Measurements from ENCODE around the gene C2CD2.
"Not testable (repeated sequence)": the region's sequence is repeated elsewhere in the genome, so short reads cannot be mapped to it uniquely, and the experiment has no call there.

Gene C2CD2

DNA sequence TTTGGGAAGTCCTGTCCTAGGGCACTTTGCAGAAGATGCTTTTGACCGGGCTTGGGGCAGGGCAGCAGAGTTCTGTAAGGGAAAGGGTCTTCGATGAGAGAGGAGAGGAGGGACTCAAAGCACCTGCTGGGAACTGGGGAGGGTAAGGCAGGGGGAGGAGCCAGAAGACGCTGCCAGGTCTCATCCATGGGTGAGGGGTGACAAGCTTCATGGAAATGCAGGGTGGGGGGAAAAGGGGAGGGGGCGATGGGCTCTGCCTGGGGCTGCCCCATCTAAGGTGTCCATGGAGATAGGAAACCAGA is 20.9 kb upstream of the C2CD2 start:
- DNase-seq (ENCODE audit: low spot score), result no peak

DNA sequence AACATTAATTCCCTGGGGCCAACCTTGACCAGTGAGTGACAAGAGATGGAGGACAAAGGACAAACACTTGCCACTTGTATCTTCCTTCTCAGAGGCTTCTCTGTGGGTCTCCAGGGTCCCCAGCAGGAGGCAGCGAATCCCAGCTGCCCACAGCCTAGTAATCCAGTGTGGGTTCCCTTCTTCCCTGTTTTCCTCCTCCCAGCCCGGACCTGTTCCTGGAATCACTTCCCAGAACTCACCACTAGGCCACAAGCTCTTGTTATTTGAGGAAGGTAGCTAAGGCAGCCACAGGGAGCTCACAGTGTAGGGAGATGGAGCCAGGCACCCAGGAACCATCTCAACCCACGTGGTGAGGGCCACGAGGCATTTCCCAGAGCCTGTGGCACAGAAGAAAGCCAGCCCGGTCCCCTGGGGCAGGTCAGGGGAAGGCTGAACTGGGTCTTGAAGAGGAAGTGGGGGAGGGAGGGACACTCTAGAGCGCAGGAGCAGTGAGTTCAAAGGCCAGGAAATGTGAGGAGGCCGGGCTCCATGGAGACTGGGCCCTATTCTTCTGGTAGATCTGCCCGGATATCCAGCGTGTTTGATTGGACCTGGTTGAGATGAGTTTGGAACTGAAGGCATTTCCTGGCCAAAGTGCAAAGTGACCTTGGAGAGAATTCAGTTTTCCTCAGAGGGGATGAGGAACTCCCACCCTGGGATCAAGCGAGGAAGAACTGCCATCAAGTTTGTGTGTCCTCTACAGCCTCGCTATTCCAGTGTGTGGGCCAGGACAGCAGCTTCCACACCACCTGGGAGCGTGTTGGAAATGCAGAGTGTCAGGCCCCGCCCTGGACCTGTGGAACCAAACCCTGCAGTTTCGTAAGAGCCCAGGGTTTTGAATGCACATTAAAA is 20.3 kb upstream of the C2CD2 start:
- DNase-seq (ENCODE audit: low spot score), result no peak

DNA sequence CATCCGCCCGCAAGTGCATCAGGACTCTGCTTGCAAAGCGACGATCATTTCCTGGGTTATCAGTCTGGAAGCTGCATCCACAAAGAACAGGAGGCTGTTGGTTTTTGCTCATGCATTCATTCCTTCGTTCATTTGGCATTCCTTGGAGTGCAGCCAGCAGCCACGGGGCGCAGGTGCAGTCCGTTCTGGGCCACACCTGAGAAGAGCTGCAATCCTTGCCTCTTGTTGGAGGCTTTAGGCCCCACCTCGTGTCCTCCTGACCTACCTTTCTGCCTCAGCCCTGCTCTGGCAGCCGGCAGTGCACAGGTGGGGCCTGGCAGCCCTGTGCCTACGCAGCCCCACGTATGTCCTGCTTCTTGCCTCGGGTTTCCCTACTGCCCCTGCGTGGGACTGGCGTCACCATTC is 19.6 kb upstream of the C2CD2 start:
- DNase-seq (ENCODE audit: low spot score), result no peak

DNA sequence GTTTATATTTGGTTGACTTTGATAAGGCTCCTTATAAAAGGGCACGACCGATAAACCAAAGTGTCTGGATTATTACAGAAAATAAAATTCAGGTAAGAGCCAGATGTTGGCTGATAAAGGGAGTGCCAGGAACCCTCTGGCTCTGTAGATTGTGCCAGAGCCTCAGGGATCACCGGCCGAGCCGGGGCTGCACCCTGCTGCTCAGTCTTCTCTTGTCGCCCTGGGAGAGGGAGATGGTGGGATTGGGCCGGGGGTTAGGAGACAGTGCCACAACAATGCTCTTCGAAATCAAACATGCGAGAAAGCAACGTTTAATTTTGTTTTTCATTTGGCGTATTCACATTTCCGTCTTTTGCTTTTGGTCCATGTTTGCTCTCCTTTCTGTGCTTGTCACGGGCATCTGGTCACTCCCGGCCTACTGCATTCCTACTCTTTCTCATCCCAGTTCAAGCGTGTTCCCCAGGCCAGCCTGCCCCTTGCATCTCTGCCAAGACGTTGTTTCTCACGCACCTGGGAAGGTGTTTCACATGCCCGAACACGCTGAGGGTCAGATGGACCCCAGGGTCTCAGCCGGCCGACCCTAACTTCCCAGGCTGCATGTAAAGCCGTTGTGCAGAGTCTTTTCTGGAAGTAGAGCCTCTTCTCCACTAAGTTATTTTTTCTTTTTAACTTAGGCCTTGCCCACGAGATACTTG is 18.8 kb upstream of the C2CD2 start:
- DNase-seq (ENCODE audit: low spot score), result no peak

DNA sequence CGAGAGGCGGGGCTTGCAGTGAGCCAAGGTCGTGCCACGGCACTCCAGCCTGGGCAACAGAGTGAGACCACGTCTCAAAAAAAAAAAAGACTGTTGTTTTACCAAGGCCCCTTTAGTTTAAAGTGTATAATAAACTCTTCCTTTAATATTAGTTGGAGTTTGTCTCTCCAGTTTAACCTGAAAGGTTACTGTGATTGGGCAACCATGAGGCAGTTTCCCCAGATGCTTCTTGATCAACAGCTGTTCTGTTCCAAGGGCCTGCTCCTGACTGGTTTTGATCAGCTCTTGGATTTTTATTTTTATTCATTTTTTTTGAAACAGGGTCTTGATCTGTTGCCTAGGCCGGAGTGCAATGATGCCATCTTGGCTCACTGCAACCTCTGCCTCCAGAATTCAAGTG is 18.1 kb upstream of the C2CD2 start:
- DNase-seq (ENCODE audit: low spot score), result no peak

DNA sequence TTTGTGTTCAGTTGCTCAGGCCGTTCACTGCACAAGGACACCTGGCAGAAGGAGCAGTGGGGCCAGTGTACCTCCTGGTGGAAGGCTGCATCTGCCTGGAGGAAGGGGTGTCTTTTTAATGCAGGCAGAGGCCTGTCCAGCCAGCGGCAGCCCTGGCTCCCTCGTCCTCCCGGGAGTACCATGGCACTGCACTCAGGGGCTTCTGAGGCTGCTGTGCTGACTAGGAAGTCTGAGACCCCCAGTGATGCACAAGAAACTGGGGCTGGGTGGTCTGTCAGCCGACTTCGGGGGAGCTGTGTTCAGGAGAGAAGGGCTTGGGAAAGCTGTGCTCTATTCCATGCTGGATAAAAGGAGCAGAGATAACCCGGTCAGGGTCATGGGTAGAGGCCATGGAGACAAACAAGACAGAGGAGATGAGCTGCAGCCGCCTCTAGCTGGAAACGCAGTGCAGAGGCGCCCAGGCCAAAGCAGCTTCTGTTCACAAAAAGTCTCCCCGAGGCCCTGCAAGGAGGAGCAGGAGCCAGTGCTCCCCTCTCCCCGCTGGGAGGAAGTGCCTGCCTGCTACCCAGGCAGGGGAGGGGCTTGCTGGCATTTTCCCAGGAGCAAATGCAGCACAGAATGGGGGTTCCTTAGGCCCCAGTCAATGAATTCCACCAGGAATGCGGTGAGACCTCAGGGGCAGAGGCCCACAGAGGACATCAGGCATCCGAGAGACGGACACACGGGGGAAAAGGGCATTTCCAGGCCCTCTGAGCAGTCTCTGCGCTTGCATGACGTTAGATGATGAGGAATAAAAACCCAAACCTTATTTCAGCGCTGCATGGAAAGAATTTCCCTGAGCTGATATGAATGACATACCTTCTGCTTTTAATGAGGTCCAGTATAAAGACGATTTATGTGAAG is 17.2 kb upstream of the C2CD2 start:
- DNase-seq (ENCODE audit: low spot score), result no peak

DNA sequence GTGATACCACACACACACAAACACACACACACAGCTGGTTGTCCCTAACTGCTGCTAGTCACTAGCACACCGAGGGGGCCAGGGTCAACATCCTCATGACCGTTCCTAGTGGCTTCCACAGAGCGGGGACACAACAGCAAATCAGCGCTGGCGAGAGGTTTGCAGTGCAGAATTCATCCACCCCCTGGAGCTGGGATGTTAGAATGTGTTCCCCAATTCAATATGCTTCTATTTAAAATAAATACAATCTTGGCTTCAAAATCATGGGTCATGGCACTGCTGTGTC is 16.2 kb upstream of the C2CD2 start:
- no peak for DNase-seq (ENCODE audit: low spot score)

DNA sequence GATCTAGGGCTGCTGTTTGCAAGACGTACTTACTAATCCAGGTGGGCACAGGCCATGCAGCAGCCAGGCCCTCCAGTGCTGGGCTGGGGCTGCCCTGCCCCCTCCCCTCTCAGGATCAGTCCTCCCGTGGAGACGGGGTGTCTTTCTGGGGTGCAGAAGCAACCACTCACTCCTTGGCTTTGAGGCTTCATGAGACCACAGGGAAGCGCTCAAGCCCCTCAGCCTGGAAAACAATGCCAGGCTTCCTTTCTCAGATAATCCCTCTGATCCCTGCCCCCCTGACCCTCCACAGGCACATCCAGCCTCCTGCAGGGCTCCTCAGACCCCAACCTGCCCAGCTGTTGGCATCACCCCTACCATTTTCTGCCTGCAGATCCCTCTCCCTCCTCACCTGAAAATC is 13.9 kb upstream of the C2CD2 start:
- no peak for DNase-seq (ENCODE audit: low spot score)

DNA sequence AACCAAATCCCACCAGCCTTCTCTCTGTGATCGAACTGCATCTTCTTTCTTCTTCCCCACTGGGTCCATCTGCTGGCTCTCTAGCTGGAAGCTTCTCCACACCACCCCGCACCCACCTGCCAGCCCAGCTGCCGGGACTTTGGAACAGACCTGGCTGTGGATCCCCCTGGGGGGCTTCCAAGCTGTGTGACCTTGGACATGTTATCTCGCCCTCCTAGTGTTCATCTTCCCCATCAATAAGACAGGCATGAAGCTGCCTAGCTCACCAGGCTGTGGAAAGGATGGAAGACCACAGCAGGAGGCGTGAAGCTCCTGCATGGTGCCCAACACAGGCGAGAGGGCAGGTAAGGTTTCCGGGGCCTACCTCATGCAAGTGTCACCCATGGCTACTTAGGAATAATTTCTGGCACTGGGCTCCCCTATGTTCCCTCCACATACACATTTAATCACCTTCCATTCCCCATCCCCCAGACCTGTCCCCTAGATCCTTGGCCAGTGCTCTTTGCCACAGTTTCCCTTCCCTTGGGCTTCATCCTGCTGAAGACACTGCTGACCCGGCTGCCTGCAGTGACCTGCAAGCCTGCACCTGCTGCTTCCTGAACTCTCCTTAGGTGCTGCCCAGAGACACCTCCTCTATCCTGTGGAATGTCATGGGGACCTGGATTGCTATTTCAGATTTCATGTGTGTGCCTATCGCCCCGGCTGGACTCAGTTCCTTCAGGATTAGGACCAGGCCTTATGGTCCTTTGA is 13.2 kb upstream of the C2CD2 start:
- no peak for DNase-seq (ENCODE audit: low spot score)

DNA sequence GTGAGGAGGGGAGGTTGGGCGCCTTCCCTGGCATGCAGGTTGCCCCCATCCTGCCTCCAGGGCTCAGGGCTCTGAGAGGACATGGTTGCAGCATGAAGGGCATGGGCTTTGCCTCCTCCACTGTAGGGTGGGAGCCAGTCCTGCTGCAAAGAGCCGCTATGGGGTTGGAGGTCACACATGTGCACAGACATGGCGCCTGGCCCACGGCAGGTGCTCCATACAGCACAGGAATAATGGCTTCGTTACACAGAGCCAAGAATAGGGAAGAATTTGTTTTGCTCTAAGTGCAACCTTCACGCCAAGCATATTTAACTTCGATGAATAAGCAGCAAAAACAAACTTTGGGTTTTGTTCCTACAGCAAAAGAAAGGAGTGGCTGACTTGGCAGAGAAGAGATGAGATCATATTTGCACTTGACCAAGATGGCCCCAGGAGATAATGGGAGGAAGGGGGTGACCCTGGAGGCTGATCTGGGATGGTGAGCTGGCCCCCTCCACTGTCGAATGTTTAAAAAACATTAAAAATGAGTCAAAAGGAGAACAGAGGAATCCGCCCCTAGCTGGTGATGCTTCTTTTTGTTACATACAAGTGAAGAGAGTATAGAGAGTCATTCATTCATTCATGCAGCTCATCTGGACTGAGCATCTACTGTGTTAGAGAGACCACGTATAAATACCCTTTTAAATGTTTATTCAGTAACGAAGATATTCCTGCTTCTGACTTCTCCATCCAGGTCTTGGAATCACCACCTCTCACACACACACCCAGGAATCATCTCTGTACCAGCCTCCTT is 12.4 kb upstream of the C2CD2 start:
- DNase-seq (ENCODE audit: low spot score), result no peak

DNA sequence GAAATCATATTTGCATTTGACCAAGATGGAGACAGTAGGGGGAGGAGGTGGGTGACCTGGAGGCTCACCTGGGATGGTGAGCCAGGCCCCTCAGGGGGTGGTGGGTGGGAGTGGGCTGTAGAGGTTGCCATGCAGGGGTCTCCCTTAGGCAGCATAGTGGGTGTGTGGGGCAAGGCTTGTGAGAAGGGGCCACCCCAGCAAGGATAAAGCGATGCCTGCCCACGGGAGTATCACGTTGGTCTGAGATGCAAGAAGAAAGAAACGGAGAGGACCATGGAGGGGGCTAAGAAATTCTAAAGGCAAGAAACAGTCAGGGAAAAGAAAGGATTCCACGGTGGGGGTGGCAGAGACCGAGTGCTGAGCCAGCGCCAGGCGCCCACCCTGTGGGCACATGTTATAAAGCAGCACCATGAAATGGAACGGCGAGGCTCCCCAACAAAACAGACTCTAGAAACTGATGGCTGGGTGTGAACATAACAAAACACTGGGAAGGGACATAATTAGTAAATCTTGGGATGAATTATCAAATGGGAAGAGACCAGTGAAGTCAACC is 11.7 kb upstream of the C2CD2 start:
- DNase-seq (ENCODE audit: low spot score), result no peak

DNA sequence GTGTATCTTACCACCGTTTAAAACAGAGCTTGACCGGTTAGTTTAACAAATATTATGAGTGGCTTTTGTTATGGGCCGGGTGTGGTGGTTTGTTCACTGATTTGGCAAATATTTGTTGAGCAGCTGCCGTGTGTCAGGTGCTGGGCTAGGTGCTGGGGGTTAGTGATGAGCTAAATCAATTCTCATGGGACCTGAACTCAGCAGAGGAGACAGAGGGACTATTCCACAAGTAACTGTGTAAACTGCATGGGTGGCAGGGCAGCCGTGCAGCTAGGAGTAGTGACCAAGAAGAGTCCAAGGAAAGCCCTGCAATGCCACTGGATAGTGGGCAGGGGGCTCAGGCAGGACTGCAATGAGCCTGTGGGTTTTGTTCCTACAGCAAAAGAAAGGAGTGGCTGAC is 11.2 kb upstream of the C2CD2 start:
- no peak for DNase-seq (ENCODE audit: low spot score)

DNA sequence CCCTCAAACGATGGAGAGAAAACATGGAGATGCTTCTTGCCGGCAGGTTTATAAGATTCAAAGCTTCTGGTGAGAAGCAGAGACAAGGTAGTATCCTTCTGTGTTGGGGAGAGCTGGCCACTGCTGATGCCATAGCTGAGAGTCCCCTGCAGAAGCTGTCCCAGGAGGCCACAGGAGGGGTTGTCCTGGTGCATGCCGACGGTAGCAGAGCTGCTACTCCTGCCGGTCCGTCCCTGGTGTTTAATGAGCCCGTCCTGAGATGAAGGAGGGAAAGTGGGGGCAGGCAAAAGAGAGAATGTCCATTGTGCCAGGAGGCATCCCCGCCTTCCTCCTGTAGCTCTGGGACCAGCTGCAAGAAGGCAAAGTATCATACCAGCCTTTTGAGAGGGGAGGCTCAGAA is 10.4 kb upstream of the C2CD2 start:
- DNase-seq (ENCODE audit: low spot score), result no peak

DNA sequence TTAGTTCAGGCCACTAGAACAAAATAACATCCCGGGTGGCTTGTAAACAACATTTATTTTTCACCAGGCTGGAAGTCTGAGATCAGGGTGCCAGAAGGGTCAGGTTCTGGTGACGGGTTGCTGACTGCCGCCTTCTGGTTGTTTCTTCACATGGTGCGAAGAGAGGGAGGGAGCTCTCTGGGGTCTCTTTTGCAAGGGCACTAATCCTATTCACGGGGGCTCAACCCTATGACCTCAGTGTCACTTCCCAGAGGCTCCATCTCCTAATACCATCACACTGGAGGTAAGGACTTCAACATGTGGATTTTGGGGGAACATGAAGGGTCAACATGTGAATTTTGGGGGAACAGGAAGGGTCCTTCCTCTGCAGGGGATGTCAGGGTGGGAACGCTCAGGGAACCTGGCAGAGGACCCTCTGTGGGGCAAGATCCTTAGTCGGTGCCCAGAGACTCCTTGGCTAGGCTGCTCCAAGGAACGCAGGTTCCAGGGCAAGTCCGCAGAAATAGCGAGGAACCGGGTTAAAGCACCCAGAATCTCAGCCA is 8.7 kb upstream of the C2CD2 start:
- no peak for DNase-seq (ENCODE audit: low spot score)

DNA sequence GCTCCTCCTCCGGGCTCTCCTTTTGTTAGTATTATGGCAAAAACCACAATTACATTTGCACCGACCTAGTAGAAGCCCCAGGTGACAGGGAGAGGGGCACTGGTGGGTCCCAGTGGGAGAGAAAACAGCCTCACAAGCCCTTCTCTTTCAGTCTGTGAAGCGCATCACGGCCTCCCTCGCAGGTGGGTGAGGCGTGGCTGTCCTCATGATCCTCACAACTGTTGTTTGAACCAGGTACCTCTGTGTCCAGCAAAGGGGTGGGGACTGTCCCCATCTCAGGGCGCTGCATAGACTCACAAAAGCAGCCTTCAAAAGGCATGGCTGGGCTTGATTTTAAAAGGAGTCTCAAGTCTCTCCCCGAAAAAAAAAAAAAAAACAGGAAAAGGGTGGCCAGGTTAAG is 7.9 kb upstream of the C2CD2 start:
- DNase-seq (ENCODE audit: low spot score), result no peak

DNA sequence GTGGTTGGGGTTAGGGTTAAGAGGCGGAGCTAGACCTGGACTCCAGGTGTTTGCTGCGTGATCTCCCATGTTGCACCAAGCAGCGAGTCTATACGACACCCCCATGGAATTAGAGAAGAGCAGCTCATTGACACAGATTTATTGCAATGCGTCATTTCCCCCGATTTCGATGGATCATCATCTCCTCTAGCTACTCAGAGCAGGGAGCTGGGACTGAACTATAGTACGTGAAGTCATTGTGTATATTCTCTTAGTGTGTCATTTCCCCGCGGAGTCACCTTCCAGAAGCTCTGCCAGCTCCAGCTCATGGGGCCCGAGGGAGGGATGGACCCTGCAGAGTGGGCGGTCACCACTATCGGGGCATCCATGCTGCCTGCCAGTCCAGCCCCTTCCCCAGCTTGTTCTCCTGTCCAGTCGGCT is 7.5 kb upstream of the C2CD2 start:
- DNase-seq (ENCODE audit: low spot score), result no peak

DNA sequence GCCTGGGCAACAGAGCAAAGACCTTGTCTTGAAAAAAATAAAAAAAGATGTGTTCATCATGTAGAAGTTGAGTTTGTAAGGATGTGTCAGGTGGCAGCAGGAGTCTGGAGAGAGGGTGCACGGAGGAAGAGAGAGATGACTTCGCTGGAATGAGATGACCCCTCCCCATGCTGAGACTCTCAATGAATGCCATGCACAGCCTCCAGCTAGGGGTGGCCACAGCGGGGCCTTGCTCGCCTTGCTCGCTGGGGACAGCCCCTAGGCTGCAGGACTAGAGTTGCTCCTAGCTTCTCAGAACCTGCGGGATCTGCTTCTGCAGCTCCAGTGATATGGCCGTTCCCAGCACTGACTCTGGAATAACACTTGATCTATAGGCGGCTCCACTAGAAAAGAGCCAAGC is 6.6 kb upstream of the C2CD2 start:
- no peak for DNase-seq (ENCODE audit: low spot score)

DNA sequence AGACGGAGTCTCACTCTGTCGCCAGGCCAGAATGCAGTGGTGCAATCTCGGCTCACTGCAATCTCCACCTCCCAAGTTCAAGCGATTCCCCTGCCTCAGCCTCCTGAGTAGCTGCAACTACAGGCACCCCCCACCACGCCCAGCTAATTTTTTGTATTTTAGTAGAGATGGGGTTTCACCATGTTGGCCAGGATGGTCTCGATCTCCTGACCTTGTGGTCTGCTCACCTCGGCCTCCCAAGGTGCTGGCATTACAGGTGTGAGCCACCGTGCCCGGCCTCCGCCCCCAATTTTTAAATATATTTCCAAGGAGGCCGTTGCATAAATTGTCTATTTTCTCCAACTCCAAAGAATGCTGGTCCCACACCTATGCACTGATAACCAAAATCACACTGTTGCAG is 5.9 kb upstream of the C2CD2 start:
- DNase-seq (ENCODE audit: low spot score), result not testable (repeated sequence)

DNA sequence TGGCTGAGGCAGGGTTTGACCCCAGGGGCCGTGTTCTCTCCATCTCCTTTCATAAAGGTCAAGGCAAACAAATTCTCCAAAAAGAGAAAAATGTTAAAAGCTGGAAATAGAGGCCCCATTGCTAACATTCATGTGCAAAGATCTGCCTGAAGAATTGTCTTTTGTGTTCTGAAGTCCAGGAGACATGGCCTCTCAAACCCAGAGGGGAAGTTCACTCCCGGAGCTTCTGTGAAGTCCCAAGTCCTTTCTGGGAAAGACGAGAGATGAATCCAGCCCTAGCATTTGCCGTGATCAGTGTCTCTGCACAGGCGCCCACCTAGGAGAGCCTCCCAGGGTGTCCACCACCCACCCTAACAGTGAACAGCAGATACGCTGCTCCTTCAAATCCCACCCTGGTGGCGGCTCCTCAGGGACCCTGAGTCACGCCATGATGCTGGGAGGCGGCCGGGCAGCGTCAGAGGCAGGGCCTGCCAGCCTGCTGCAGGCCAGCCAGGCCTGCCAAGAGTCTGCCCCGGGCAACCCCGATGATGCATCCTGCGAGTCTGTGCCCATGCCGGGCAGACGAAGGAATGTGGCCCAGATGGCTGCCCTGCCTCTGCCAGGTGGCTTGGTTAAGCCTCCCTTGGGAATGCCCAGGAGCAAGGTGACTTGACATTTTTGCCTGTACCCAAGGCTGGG is 5.2 kb upstream of the C2CD2 start:
- no peak for DNase-seq (ENCODE audit: low spot score)

All from GM03348 (cell line).